NCI-H1105 treated with DMSO at 0.1 percent for 48 hours (cell line): ENCODE results near the gene S100A8.
A peak's percentile ranks its signal among the peaks of the same experiment; 100 is the strongest.
"Not testable (repeated sequence)": the region's sequence is repeated elsewhere in the genome, so short reads cannot be mapped to it uniquely, and the experiment has no call there.

Source experiments
- DNase-seq: peaks from one replicate; lab custom pipeline; 2025; lab: John Stamatoyannopoulos, UW

S100A8 gene

DNA sequence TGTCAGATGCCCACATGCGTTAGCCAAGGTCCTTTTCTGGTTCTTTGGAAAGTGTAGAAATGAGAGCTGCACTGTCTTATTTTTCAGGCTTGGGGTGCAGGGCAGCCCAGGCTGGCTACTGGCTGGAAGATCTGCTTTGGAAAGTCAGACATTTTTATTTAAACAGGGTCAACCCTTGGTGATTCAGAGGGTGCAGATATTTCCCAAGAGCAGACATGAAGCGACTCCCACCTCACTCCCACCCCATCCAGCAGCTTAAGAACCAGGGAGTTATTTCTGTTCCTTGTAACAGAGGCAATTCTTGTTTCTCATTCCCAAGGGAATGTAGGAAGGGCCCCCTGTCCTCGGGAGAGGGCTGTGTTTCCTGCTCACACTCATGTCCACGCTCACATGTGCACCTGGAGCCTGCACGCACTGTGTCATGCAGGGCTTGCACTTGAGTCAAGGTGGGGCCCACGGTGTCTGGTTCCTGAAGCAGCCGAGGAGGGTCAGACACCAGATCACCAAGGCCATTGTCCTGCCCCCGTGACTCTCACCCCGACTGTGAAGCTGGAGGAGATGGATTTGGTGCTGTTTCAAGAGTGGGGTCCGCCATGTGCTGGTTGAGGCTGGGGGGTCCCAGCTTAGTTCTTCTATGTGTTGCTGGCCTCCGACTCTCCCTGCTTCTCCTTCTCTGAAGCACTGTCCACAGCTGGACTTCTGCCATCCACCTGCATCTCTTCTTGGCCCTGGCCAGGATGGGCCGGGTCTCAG is 26.4 kb upstream of the S100A8 start:
- DNase-seq = no peak

DNA sequence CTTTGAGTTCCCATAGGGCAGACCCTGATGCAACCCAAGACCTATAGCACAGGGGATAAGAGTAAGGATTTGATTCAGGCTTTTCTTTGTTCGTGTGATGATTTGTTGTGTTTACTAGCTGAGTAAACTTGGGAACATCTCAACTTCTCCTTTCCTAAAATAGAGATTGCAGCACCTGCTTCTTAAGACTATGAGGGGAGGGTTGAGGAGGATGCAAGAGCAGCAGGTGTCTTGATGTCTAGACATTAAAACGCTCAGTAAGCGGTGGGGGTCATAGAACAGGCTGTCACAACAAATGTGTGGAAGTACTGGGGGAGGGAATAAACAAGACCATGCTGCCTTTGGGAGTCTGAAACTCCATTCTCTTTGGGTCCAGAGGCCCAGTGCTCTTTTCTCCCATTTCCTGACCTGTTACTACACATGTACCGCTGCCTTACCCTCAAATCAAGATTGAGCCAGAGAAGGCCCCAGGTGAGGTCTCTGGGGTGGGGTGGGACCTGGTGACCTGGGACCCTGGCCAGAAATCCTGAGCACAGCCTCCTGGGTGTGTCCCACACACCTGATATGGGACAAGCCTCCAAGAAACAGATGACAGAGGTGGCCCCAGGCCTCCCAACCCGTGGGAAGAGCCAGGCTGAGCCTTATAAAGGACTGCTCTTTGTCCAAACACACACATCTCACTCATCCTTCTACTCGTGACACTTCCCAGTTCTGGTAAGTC is 25.1 kb upstream of the S100A8 start, which contains the start of gene S100A7A:
TSS of gene S100A7A (plus strand) at position 671 of the 721 bp plus-strand sequence. CDS start 1,563 bp downstream, outside the sequence.
- DNase-seq = no peak

DNA sequence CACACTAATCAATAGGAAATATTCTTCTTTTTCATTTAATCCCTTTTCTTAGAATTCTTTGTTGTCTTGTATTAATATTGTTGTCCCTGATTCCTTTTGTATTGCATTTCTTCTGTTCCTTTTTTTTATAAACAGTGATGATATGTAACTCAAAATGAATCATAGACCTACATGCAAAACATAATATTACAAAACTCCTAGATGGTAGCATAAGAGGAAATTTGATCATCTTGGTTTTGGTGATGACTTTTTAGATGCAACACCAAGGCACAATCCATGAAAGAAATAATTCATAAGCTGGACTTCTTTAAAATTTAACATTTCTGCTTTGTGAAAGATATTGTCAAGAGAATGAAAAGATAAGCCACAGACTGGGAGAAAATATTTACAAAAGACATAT is 23.1 kb upstream of the S100A8 start:
- not testable (repeated sequence) for DNase-seq

DNA sequence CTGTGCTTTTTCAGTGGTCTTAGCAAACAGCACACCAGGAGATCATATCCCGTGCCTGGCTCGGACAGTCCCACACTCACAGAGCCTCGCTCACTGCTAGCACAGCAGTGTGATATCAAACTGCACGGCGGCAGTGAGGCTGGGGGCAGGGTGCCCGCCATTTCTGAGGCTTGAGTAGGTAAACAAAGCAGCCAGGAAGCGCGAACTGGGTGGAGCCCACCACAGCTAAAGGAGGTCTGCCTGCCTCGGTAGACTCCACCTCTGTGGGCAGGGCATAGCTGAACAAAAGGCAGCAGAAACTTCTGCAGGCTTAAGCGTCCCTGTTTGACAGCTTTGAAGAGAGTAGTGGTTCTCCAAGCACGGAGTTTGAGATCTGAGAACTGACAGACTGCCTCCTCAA is 16.4 kb upstream of the S100A8 start:
- not testable (repeated sequence) for DNase-seq

DNA sequence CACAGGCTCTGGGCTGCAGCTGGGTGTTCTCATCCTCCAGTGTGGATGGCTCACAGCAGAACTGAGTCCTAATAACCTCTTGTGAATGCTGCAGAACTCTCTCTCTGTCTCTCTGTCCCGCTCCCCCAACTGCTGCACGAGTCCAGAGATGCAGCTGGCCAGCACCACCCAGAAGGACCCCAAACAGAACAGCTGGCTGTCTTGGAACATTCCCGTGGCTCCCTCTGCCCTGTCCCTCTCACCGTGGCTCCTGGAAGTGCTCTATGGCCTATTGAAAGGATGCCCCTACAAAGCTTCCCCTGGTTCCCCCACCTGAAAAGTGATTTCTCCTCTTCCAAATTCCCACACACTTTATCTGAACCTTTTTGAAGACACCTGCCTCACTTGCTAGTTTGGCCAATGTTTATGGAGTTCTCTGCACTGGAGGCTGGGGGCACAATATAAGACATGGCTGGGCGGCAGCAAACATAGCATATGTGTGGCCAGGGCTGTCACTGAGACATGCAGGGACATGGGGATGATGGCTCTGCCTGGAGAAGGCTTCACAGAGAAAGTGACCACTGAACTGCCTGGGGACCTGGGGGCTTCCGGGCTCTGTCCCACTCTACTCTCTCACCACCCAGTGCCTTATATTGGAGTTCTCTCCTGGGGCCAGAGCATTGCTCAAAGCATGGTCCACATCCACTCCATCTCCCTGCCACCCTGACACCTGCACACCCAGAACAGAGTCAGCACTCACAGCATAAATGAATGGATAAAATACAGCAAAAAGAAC is 15.1 kb upstream of the S100A8 start:
- not testable (repeated sequence) for DNase-seq

DNA sequence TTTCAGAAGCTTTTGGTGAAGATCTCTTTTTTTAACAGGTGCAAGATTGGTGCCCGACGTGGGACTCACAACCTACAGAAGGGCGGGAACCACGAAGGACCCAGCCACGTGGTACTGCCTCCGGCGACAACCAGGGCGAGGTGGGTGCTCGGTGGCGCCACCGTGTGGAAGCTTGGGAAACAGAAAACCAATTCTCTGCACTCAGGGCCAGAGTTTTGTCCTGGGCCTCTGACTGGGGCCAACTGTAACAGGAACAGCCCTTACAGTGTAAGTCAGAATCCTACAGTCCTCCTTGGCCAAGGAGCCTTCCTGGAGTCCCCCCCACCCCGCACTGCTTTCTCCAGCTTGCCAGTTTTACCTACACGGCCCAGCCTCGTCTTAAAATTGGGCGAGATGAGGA is 13.9 kb upstream of the S100A8 start:
- DNase-seq = no peak

DNA sequence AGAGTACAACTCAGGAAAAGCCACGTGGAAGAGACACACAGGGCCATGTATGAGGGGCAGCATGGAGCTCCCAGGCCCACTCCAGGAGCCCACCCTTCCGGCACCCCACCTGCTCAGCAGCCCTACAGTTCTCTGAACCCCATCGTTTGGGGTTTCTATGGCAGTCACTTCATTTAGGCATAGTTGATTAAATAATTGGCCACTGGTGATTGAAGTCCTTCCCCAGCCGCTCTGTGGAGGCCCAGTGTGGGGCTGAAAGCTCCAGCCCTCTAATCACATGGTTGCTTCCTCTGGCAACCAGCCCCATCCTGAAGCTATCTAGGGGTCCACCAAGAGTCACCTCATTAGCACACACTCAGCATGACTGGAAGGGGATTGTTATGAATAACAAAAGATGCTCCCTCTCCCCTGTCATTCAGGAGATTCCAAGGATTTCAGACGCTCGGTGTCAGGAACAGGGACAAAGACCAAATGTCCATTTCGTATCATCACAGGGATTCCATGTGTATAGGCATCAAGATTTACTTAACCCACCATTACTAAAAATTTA is 13.3 kb upstream of the S100A8 start:
- DNase-seq = no peak

DNA sequence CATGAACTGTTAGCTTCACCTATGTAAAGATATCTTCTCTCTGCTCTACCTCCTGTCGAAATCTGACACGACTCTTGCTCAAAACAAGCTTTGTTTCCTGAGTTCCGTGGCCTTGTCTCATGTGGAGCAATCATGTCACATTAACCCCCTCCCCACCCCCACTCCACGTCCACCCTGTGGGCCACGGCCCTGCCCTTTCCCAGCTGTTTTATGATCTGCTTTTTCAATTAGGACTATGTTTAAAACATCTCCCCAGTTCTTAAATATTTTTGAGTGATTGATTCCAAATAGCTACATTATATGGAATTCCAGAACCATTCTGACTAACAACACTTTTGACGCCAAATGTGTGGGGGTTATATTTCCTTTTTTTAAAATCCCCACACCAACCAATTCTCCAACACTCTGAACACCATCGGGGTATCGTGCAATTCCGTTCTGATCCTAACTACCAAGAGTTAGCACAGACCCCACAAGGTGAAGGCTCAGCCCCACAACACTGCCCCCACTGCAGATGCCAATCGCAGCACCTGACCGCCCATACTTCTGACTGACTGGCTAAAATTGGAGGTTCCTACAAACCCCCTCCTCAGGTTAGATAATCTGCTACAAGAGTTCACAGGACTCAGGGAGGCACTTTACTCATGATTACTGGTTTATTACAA is 12.7 kb upstream of the S100A8 start:
- DNase-seq = no peak

DNA sequence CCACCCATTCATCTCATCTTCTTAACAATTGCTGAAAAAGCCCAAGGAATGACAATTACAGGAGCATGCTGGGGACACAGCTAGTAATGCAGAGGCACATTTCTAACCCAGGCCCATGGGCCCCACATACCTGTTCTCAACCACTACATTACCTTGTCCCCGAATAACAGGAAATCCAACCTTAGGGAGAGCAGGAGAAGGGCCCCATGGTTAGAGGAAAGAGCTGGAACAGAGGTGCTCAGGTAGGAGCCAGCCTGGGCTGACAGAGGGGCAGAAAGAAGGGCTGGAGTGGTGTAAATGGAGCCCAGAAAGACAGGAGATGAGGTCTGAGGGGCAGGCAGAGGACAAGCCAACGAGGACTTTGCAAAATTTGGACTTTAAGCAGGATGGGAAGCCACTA is 11.4 kb upstream of the S100A8 start:
- DNase-seq = no peak

DNA sequence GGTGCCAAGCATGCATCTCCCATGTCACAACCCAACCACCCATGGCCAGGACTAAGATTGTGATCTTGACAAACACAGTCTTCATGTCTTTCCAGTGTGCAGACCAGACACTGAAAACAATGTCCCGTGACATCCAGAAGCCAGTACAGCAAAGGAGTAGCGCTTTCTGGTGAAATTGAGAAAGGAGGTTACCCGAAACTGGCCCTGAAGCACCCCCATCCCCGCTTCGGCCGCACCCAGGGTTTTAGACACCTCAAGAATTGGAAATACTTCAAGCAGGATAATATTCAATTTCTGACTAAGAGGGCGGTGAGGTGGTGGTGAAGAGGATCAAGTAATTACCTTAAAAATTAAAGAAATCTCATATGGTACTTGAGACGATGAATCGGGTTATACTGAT is 10.6 kb upstream of the S100A8 start:
- no peak for DNase-seq

DNA sequence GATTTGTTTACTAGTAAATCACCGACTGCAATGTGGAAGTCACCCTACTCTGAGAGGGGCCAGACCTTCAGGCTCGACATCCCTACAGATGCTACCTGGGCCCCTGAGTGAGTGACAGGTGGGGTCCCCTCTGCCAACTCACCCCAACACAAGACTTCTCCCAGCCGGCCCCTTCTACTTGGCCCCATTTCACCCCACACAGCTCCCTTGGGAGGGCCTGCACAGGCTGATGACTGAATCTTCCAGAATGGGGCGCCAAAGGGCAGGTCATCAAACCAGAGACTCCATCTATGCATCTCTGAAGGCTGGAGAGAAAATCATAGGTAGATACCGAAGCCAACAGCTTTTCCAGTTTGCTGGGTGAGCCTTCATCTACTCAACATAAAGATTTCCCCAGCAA is 9.4 kb upstream of the S100A8 start:
- peak; percentile 0 for DNase-seq

DNA sequence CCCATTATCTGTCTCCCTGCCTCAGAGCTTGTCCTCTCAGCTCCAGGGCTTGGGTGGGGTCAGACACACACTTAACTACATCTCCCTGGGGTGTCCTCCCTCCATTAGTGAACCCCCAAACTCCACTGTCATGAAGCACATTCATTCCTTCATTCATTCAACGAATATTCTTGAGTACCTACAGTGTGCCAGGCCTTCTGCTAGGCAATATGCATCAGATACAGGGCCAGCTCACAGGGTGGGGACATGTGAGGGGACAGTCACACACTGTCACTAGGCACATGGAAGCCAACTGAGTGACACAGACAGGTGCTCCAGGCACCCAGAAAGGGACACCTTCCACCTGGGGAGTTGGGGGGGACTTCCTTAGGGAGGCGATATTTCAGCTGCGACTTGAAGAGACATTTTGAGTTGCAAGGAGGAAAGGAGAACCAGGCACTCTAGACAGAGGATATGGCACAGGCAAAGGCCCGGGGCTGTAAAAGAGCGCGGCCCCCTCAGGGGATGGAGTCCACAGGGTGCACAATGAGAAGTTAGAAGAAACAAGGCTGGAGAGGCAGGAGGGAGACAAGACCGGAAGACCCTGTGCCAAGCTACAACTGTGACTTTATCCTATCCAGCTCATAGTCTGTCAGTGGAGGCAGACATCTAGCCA is 8.7 kb upstream of the S100A8 start:
- no peak for DNase-seq

DNA sequence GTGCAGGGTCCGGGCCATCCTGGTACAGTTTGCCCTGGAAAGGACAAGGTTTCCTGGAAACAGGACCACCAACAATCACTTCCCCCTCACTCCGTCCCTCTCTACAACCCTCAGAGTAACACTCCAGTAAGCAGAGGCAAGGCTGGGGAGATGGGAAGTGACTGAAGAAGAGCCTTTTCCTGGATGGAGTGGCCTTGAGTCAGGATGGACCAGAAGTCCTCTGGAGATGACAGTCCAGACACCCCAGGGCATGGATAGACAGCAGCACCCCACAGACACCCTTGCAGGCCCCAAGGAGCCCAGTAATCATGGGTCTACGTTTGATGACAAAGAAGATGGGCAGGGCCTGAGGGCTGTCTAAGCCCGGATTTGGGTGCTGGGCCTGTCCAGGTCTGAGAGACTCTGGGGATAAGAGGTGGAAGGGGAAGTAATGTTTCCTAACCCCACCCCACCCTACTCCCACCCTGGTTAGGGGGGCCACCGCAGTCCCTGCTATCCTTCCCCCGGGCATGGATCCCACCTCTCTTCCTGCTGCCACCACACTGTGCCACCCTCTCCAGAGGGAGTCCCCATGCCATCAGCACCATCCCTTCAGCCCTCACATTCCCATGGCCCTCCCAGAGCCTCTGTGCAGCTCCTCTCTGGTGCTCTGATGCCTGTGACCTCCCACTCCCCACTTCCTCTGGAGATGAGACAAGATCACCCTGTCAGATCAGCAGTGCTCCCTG is 7.2 kb upstream of the S100A8 start:
- no peak for DNase-seq

DNA sequence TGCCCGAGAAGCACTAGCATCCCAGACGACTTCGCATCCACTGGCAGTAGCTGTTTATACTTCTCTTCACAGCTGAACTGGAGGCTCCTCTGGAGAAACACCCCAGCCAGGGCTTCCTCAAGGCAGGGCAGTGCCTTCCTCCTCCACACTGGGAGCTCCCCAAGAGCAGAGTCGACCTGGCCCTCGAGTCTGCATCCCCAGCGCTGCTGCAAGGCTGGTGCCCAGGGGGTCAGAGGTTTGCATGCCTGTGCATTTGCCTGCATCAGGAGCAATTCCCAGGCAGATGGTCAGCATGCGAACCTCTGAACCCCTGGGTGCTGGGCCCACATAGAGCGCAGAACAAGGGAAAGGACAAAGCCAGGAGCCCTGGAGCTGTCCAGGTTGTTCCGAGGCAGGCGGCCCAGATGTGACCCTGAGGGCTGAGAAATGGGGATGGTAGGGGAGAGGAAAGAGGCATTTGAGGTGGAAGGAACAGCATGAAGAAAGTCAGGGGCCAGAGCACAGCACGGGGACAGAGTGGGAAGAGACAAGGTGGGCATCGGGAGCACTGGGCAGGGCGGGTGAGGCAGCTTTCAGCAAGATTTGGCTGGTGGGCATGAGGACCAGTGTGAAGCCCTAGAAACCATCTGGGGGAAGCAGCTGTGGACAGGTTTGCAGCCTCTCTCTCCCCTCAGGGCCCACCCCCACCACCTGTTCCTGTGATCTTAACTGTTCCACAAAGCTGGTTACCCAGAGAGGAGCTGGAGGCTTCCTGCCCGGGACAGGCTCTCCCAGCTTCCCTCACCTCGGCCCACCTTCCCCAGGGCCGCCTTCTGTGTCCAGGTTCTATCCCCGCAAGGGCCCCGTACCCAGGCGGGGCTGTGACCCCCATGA is 6.4 kb upstream of the S100A8 start:
- no peak for DNase-seq

DNA sequence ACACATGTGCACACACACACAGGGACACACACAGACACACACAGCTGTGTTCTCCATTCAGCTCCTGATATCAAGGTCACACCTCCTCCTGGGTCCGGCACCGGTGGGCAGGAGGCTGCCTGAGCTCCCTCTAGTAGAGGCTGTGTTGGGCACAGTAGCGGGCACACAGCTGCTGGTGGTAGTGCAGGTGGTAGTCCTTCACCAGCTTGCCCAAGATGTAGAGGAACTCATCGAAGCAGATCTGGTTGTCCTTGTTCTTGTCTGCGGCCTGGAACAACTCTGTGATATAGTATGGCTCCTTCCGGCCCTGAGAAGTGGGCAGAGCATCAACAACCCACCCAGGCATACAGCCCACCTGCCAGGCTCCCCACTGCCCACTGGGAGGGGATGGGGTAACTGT is 5.6 kb upstream of the S100A8 start:
- no peak for DNase-seq

DNA sequence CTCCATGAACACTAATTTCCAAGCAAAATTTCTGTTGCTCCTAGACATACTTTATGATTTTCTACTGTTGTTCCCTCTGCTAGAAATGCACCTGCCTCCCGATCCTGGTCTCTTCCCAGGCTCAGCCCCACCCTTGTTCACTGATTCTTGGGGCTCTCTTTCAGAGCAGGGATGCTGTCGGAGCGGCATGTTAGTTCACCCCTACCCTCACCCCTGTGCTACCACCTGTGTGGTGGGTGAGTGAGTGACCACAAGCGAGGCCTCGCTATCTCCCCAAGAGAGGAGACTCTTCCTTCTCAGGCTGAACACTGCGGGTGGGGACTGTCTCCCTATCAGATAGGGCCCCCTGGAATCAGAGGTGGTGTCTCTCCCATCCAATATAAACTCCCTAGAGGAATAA is 4.9 kb upstream of the S100A8 start:
- no peak for DNase-seq

DNA sequence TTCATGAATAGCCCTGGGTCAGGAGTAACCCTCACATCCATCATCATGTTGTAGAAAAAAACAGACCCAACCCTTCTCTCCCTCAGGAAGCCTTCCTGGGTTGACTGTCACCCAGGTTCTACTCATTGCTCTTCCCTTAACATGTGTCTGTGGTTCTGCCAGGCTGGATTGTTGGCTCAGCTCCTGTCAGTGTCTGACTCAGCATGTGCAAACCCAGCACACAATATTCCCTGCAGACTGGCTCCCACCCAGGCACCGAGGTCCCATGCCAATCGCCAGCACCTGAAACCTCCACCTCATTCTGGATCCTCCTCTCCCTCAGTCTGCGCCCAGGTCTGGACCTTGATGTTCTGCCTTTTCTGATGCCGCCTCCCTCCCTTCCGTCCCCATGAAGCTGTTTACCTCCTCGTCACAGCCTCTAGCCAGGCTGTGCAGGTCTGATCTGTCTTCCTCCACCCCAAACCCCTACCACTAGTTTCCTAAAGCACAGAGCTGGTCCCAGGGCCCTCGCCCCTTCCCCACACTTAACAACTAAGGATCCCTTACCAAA is 4.3 kb upstream of the S100A8 start:
- DNase-seq = no peak

DNA sequence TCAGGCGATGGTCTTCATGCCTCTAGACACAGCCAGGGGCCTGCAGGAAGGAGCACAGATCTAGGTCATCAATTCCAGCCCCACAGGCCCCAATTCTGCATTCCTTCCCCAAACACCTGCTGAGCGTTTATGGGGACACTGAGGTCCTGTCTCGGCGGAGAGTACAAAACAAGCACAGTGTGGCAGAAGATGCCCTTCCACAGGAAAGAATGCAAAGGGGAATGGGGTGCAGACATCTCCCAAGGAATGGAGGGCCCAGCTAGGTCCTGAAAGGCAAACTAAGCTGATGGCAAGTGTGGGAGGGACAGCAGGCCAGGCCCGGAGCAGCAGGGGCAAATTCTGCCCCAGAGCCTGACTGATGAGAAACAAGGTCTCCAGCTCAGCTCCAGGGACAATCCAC is 3.5 kb upstream of the S100A8 start:
- DNase-seq = no peak

DNA sequence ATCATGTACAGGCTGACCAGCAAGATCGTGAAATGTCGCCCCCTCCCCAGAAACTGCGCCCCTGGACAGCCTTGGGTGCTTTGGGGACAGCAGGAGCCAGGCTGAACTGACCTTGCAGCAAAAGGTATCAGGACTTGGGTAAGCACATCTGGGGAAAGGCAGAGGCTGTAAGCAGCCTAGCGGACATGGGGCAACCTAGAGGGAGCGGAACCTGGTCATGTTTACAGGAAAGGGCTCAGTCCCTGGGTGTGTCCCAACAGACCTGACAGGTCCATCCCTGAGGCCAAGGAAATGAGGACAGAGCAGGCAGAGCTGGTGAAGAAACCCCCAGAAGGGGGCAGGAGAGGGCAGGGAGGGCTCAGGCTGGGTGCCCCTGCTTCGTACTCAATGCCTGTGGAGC is 3.1 kb upstream of the S100A8 start:
- no peak for DNase-seq
